Muscle layer of colon (tissue), 2 donors: ENCODE results near the gene TNRC6A.

ENCODE experiments used
- H3K27ac ChIP-seq: one replicate; pipeline ENCODE4 v1.7.0; 2013; ENCODE audit warnings: low read depth, mild to moderate bottlenecking, low read length, moderate library complexity
- H3K27me3 ChIP-seq, 2 donors: one replicate each; pipeline ENCODE4 v1.7.0; 2013; ENCODE audit warnings: low read length in 2 of 2, mild to moderate bottlenecking in 2 of 2; ENCODE audit not compliant: insufficient read depth in 2 of 2, control insufficient read depth in 1 of 2
- H3K36me3 ChIP-seq: one replicate; pipeline ENCODE4 v1.7.0; 2013; ENCODE audit warnings: mild to moderate bottlenecking, low read length; ENCODE audit not compliant: insufficient read depth
- H3K4me1 ChIP-seq: one replicate; pipeline ENCODE4 v1.7.0; 2013; ENCODE audit warnings: mild to moderate bottlenecking, low read length; ENCODE audit not compliant: insufficient read depth
- H3K4me3 ChIP-seq, 2 donors: one replicate each; pipeline ENCODE4 v1.7.0; 2013; ENCODE audit warnings: low read length in 2 of 2, low read depth in 1 of 2, mild to moderate bottlenecking in 1 of 2, moderate library complexity in 1 of 2
- H3K9ac ChIP-seq: one replicate; pipeline ENCODE4 v1.7.0; 2013; ENCODE audit warnings: low read length
- H3K9me3 ChIP-seq: one replicate; pipeline ENCODE4 v1.7.0; 2013; ENCODE audit warnings: mild to moderate bottlenecking, low read length
- donor health status: abdominal sarcoma.
- donor health status: Adenocarcinoma of cecum.

The TNRC6A gene

DNA sequence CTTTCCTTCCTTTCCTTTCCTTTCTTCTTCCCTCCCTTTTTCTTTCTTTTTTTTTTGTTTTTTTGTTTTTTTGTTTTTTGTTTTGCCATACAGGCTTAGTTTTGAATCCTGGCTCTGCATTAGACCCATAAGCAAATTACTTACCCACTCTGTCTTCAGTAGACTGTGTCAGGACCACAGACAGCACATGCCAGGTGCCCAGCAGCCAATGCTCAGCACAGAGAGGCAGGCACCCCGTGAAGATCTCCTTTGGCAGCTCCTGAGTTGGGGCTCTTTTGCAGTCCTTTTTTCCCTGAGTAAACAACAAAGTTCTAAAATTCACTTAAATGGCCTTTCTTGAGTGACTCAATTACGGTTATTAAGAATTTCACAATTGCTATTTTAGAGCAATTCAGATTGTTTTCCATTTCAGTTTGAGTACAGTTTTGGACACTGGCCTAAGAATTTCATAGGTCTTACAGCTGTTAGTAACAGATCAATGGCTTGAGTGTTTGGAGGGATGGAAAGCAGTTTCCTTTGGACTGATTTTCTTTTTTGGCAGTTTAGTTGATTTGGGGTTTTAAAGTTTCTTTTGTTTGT, 90.1 kb downstream of the TNRC6A start:
- H3K27ac ChIP-seq: no peak overlapping the region
- peaks cover 94% of the 10 kb centered on the region for H3K36me3 ChIP-seq
- no peaks in the 10 kb centered on the region for H3K27me3 ChIP-seq
- H3K4me3 ChIP-seq: no peak overlapping the region
- H3K9me3 ChIP-seq: no peaks in the 10 kb centered on the region
- peaks cover 10% of the 10 kb centered on the region for H3K4me1 ChIP-seq
- H3K9ac ChIP-seq: no peak overlapping the region

GRCh38 chr16:24820522-24820921, 91.1 kb downstream of the TNRC6A start:
- Histone ChIP-seq H3K4me3 (no peak overlapping the region), H3K9me3 (no peaks in the 10 kb centered on the region), H3K27me3 (no peaks in the 10 kb centered on the region), H3K4me1 (peaks cover 10% of the 10 kb centered on the region), H3K27ac (peak overlapping the region; percentile 4), H3K9ac (no peak overlapping the region), H3K36me3 (peaks cover 85% of the 10 kb centered on the region)

DNA sequence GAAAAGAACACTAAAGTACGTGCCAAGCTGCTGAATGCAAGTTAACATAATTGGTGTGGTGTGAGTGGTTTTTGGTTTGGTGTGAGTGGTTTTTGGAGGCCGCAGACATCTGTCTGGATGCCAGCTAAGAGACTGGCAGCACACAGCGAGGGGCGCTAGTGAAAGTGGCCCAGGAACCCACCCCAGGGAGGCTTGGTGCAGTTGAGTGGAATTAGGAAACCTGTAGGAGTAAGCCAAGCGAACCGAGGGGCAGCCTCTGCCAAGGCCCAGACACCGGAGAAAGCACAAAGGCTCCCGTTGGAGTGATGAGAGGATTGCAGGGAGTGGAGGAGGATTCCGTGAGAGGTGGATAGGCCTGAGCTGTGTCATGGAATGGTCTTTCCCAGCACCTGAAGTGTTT, 91.7 kb downstream of the TNRC6A start:
- H3K27me3 ChIP-seq: no peaks in the 10 kb centered on the region
- no peak overlapping the region for H3K9ac ChIP-seq
- no peak overlapping the region for H3K4me3 ChIP-seq
- H3K36me3 ChIP-seq: peaks cover 79% of the 10 kb centered on the region
- H3K27ac ChIP-seq: no peak overlapping the region
- peaks cover 10% of the 10 kb centered on the region for H3K4me1 ChIP-seq
- no peaks in the 10 kb centered on the region for H3K9me3 ChIP-seq

GRCh38 chr16:24822542-24822941, 93.1 kb downstream of the TNRC6A start:
- Histone ChIP-seq H3K4me1 (peaks cover 10% of the 10 kb centered on the region), H3K27ac (peak overlapping the region; percentile 40), H3K36me3 (peaks cover 76% of the 10 kb centered on the region)

DNA sequence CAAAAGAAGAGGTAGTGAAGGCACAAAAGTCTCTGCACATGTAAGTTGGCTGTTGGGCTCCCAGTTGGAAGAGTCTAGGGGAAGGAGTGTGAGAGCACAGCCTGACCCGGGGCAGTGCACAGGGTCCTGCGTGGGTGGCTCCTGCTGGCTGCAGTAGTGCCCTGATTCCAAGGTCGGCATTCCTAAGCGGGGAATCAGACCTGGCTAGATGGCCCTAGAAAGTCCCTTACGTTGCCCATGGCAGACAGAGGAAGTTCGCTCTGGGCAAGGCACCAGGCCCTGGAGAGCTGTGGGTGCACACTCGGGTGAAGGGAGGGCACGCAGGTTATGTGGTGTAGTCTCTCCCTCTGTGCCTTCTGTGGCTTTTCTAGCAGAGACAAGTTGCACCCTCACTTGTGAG, 93.5 kb downstream of the TNRC6A start:
- Histone ChIP-seq H3K4me3 (no peak overlapping the region), H3K4me1 (peaks cover 10% of the 10 kb centered on the region), H3K36me3 (peaks cover 73% of the 10 kb centered on the region), H3K27me3 (no peaks in the 10 kb centered on the region), H3K9ac (no peak overlapping the region), H3K9me3 (no peaks in the 10 kb centered on the region), H3K27ac (peak overlapping the region; percentile 40)

More at GRCh38 chr16:24822542-24822941, 93.1 kb downstream of the TNRC6A start:
- Histone ChIP-seq H3K4me3 (no peak overlapping the region), H3K27me3 (no peaks in the 10 kb centered on the region), H3K9me3 (no peaks in the 10 kb centered on the region), H3K9ac (no peak overlapping the region)

- Histone ChIP-seq H3K27ac (peak overlapping the region; percentile 12), H3K36me3 (peaks cover 50% of the 10 kb centered on the region), H3K9ac (no peak overlapping the region)
Measured at GRCh38 chr16:24825696-24826095, 96.2 kb downstream of the TNRC6A start.

GRCh38 chr16:24826096-24826690, 96.7 kb downstream of the TNRC6A start:
- H3K4me3 ChIP-seq: no peak overlapping the region
- H3K27me3 ChIP-seq: no peaks in the 10 kb centered on the region
- H3K9ac ChIP-seq: no peak overlapping the region
- H3K9me3 ChIP-seq: no peaks in the 10 kb centered on the region
- H3K36me3 ChIP-seq: peaks cover 45% of the 10 kb centered on the region
- H3K4me1 ChIP-seq: peaks cover 10% of the 10 kb centered on the region
- peak overlapping the region; percentile 12 for H3K27ac ChIP-seq

More at GRCh38 chr16:24825696-24826095, 96.2 kb downstream of the TNRC6A start:
- Histone ChIP-seq H3K27me3 (no peaks in the 10 kb centered on the region), H3K9me3 (no peaks in the 10 kb centered on the region), H3K4me3 (no peak overlapping the region), H3K4me1 (peaks cover 10% of the 10 kb centered on the region)

DNA sequence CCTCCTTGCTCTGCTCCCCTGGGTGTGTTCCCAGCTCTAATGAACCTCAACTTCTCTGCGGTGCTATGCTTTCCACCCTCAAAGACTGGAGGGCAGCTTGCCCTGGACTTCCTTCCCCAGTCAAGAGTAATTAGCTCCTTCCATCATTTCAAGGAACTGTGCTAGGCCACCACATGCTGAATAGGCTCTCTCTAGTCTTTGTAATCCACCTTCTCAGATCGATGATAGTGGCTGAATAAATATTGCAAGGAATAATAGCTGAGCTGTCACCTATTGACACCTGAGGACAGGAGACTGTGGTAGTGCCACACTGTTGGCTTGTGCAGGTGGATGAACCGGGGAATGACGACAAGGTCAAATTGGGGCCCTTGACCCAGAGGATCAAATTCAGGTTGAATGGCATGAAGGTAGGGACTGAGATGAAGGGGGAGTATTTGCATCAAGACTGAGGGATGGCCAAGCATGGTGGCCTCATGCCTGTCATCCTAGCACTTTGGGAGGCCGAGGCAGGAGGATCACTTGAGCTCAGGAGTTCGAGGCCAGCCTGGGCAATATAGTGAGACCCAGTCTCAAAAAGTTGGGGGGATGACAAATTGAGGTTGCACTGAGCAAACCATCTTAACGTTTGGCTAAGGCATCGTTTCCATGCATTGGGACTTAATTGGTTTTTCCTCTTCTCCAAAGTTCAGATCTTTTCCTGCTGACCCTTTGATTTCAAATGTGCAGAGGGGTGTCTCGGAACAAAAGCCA, 97.5 kb downstream of the TNRC6A start:
- Histone ChIP-seq H3K4me1 (peaks cover 10% of the 10 kb centered on the region), H3K4me3 (no peak overlapping the region), H3K9ac (no peak overlapping the region), H3K27me3 (no peaks in the 10 kb centered on the region), H3K27ac (peak overlapping the region; percentile 1), H3K9me3 (no peaks in the 10 kb centered on the region), H3K36me3 (peaks cover 37% of the 10 kb centered on the region)

DNA sequence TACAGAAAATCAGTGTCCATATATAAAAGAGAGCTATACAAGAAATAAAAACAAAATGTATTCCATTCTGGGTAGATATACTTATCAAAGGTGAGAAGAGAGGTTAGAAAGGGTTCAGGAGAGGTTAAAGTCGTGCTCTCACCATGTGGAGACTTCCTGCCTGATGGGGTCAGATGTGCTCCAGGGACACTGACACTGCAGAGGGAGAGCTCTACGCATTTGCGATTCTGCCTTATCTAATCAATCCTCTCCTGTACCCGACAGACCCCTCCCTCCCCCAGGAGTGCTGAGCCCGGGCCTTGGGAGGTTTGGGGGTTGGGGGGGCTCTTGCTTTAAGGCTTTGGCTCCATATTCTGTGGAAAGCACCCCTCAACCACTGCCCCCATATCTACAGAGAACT, 99.7 kb downstream of the TNRC6A start:
- Histone ChIP-seq H3K9me3 (no peaks in the 10 kb centered on the region), H3K4me1 (no peaks in the 10 kb centered on the region), H3K27ac (no peak overlapping the region), H3K4me3 (no peak overlapping the region), H3K27me3 (no peaks in the 10 kb centered on the region), H3K9ac (no peak overlapping the region), H3K36me3 (peaks cover 18% of the 10 kb centered on the region)

DNA sequence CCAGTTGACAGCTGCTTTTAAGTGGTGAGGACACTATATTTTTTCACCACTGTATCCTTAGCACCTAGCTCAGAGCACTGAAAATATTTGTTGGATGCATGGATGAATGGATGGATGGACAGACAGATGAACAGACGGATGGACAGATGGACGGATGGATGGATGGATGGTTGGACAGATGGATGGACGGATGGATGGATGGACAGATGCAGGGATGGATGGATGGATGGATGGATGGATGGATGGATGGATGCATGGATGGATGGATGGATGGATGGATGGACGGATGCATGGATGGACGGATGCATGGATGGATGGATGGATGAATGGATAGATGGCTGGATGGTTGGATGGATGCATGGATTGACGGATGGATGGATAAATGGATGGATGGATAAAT, 103.9 kb downstream of the TNRC6A start:
- H3K27me3 ChIP-seq: no peaks in the 10 kb centered on the region
- no peak overlapping the region for H3K27ac ChIP-seq
- no peaks in the 10 kb centered on the region for H3K9me3 ChIP-seq
- peaks cover 6% of the 10 kb centered on the region for H3K4me1 ChIP-seq
- no peak overlapping the region for H3K4me3 ChIP-seq
- H3K9ac ChIP-seq: no peak overlapping the region
- peaks cover under 1% of the 10 kb centered on the region for H3K36me3 ChIP-seq

GRCh38 chr16:24834459-24835335, 105.2 kb downstream of the TNRC6A start:
- H3K4me3 ChIP-seq: no peak overlapping the region
- H3K27ac ChIP-seq: no peak overlapping the region
- H3K4me1 ChIP-seq: peaks cover 6% of the 10 kb centered on the region
- H3K27me3 ChIP-seq: no peaks in the 10 kb centered on the region
- no peak overlapping the region for H3K9ac ChIP-seq
- no peaks in the 10 kb centered on the region for H3K9me3 ChIP-seq
- no peaks in the 10 kb centered on the region for H3K36me3 ChIP-seq
